Calu3 (cell line): ENCODE data around the gene CRB2. TPM values are rescaled to one million over a fixed set of nuclear protein-coding genes. Genes with fewer than 3 reads are reported as not detected.

Source experiments
- BruUV-seq: library from RNA; stranded (reverse); fragments of 400-500 nt; replicated peaks from 2 replicates; lab custom pipeline; 2021; lab: Mats Ljungman, UMichigan
- CTCF ChIA-PET: fragments of 300-600 bp; sonication (Branson Sonifier 250); formaldehyde crosslinking; loops from one replicate; lab custom pipeline; 2022; ENCODE audit warnings: antibody characterized with exemption; lab: Charles Lee
- DNase-seq: peaks from one replicate; pipeline ENCODE4 v3.0.0; 2022
- H3K27ac Mint-ChIP-seq: one replicate; pipeline ENCODE4 v1.8.0; 2022; ENCODE audit warnings: mixed read lengths; ENCODE audit not compliant: unreplicated experiment
- H3K27me3 Mint-ChIP-seq: one replicate; pipeline ENCODE4 v1.8.0; 2022; ENCODE audit warnings: mixed read lengths; ENCODE audit not compliant: unreplicated experiment
- H3K36me3 Mint-ChIP-seq: one replicate; pipeline ENCODE4 v1.8.0; 2022; ENCODE audit warnings: mild to moderate bottlenecking, moderate library complexity, mixed read lengths; ENCODE audit not compliant: insufficient read depth, unreplicated experiment
- H3K4me1 Mint-ChIP-seq: one replicate; pipeline ENCODE4 v1.8.0; 2022; ENCODE audit warnings: mild to moderate bottlenecking, low read depth, mixed read lengths; ENCODE audit not compliant: unreplicated experiment
- H3K4me3 Mint-ChIP-seq: one replicate; pipeline ENCODE4 v1.8.0; 2022; ENCODE audit warnings: mild to moderate bottlenecking, low read depth, moderate library complexity, mixed read lengths; ENCODE audit not compliant: unreplicated experiment
- H3K9me3 Mint-ChIP-seq: one replicate; pipeline ENCODE4 v1.8.0; 2022; ENCODE audit warnings: low read depth, mixed read lengths; ENCODE audit not compliant: unreplicated experiment
- intact Hi-C: fragments of 100-400 bp; cut with micrococcal nuclease; formaldehyde crosslinking; loops from one replicate; pipeline ENCODE4 v1.10.0; 2022; ENCODE audit not compliant: unreplicated experiment
- total RNA-seq: library from RNA; stranded (reverse); gene quantifications from 2 replicates; pipeline ENCODE4 v1.2.3, GENCODE V29; 2022
- TF ChIP-seq, protein P1 (sequence below): fragments of 200-600 bp; IDR thresholded peaks from one replicate; pipeline ENCODE4 v1.8.0; 2022; ENCODE audit warnings: antibody characterized with exemption; ENCODE audit not compliant: unreplicated experiment

CRB2 gene
- total RNA-seq, 1 experiment from 2014 or later: not detected

DNA sequence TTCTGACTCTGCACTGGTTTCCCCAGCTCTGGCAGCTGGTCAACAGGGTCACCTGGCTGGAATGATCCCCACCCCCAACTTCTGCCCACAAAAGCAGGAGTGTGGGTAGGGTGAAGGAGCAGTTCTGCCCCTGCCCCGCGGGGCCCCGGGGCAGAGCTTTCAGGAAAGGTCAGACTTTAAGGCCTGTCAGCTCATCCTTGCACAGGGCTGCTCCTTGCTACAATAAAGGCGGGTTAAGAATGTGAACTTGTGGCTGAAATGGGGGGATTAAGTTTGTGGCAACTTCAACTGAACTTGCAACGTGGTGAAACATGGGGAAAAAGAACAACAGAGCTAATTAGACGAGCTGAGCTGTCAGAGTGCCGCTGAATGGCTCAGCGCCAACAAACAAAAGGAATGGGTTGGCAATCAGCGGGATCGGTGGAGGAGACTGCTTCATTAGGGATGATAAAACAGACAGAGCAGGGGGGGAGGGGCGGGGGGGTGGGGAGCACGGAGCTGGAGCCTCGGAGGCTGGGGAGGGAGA, 50.8 kb downstream of the CRB2 start:
- no peaks in the 10 kb centered on the region for H3K27me3 Mint-ChIP-seq
- no peak overlapping the region for H3K27ac Mint-ChIP-seq
- H3K36me3 Mint-ChIP-seq: no peaks in the 10 kb centered on the region
- no peak for DNase-seq
- H3K4me1 Mint-ChIP-seq: no peaks in the 10 kb centered on the region
- BruUV-seq: no TSS peak
- TF ChIP-seq, protein P1, sequence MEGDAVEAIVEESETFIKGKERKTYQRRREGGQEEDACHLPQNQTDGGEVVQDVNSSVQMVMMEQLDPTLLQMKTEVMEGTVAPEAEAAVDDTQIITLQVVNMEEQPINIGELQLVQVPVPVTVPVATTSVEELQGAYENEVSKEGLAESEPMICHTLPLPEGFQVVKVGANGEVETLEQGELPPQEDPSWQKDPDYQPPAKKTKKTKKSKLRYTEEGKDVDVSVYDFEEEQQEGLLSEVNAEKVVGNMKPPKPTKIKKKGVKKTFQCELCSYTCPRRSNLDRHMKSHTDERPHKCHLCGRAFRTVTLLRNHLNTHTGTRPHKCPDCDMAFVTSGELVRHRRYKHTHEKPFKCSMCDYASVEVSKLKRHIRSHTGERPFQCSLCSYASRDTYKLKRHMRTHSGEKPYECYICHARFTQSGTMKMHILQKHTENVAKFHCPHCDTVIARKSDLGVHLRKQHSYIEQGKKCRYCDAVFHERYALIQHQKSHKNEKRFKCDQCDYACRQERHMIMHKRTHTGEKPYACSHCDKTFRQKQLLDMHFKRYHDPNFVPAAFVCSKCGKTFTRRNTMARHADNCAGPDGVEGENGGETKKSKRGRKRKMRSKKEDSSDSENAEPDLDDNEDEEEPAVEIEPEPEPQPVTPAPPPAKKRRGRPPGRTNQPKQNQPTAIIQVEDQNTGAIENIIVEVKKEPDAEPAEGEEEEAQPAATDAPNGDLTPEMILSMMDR: no peak
- H3K9me3 Mint-ChIP-seq: no peaks in the 10 kb centered on the region
- H3K4me3 Mint-ChIP-seq: no peak overlapping the region
- intact Hi-C loops: no loop called here
- CTCF ChIA-PET: no interaction called here

DNA sequence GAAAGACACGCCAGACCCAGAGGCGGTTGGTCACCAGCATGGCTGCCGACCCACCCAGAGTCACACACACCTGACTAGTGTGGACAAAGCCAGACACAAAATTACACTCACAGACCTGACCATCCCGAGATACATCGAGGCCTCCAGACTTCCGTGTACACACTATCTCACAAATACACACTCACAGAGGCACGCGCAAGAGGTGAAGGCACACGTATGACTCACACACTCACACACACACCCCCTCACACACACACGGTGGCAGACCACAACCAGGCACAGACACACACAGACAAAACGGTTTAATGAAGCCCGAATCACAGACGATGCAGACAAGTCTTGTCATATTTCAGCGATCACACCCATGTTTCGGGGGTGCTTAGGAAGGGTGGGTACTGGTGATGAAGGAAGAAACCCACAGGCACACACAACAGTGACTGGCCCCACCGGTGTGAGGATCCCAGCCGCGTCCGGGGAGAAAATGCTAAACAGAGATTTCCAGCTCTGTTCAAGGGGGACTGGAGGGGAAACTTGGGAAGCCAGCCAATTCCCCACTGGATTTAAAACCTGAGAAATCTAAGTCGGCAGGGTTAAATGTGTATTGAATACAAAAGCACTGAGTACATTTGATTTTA, 51.3 kb downstream of the CRB2 start:
- no peak for DNase-seq
- H3K4me3 Mint-ChIP-seq: no peak overlapping the region
- intact Hi-C loops: no loop called here
- H3K4me1 Mint-ChIP-seq: no peaks in the 10 kb centered on the region
- CTCF ChIA-PET: no interaction called here
- no peak overlapping the region for H3K27ac Mint-ChIP-seq
- no TSS peak for BruUV-seq
- TF ChIP-seq, protein P1: no peak
- H3K9me3 Mint-ChIP-seq: no peaks in the 10 kb centered on the region
- no peaks in the 10 kb centered on the region for H3K27me3 Mint-ChIP-seq
- no peaks in the 10 kb centered on the region for H3K36me3 Mint-ChIP-seq

DNA sequence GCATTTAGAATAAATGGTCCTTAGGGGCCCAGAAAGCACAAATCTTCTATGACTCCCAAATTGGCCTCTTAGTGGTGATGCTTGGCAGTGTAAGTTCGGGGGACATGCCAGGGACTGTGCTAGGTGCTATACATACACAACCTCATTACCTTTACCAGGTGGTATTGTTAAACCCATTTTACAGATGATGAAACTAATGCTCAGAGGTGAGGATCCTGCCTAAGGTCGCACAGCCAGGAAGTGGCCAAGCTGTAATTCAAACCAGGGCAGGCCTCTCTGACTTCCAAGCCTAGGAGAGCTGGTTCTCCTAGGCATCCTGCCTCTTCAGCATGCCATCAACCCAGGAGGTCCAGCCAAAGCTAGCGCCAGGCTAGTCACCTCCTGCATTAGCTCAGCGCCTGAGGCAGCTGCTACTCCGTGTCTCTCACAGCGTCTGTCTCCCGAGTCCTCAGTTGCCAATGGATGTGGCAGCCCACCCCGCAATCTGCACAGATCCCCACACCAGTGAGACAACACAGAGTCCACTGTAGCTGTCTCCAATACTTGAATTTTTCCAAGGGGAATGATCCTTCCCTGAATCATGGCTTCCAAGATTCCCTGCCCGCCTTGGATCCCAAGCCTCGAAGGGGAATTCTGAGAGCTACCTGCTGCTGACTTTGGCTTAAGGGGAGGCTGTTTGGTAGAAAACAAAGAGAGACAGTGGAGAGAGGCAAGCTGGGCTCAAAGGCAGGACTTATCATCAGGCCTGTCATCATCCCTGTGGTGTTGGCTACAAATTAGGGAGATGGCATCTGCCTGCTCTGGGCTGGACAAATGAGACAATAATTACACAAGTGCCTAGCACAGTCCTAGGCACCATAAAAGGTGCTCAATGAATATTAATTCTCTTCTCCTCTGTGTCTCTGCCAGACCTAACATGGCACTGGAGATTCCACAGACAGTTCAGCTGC, 52.6 kb downstream of the CRB2 start:
- H3K9me3 Mint-ChIP-seq: no peaks in the 10 kb centered on the region
- H3K4me1 Mint-ChIP-seq: no peaks in the 10 kb centered on the region
- DNase-seq: no peak
- no peak overlapping the region for H3K4me3 Mint-ChIP-seq
- TF ChIP-seq, protein P1: no peak
- BruUV-seq: no TSS peak
- no peak overlapping the region for H3K27ac Mint-ChIP-seq
- no peaks in the 10 kb centered on the region for H3K36me3 Mint-ChIP-seq
- intact Hi-C loops: no loop called here
- H3K27me3 Mint-ChIP-seq: no peaks in the 10 kb centered on the region
- CTCF ChIA-PET: no interaction called here

DNA sequence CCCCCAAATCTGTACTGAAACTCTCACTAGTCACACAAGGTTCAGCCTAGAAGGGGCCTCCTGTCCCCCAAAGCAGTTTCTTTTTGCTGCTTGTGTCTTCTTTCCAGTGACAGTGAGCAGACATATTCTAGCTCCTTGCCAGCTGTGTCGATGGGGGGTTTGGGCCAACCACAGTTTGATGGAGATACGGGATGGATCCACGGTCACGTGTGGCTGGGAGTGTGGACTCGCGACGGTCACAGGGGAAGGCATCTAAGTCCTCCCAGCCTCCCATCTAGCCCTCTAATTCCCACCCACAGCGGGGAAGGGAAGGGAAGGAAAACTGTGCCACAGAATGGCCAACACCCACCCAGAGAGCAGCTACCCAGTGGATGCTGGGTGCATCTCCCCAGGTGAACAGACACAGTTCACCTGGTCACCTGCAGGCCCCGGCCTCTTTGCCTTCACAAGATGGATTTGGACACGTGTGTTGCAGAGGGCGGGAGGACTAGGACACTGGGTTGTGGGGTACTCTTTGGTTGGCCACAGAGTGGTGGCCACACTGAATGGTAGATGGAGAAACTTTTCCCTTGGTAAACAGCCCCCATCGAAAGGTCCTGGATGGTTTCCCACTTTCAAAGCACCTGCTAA, 54.4 kb downstream of the CRB2 start:
- CTCF ChIA-PET: no interaction called here
- Mint-ChIP-seq H3K4me3 (no peak overlapping the region), H3K27ac (no peak overlapping the region), H3K4me1 (no peaks in the 10 kb centered on the region), H3K36me3 (no peaks in the 10 kb centered on the region), H3K27me3 (no peaks in the 10 kb centered on the region), H3K9me3 (no peaks in the 10 kb centered on the region)
- intact Hi-C loops: no loop called here
- TF ChIP-seq, protein P1: no peak
- BruUV-seq: no TSS peak
- DNase-seq: no peak
